Measurements from ENCODE around the gene PCDHB9.
A peak's percentile ranks its signal among the peaks of the same experiment; 100 is the strongest.
"Not testable (repeated sequence)": the region's sequence is repeated elsewhere in the genome, so short reads cannot be mapped to it uniquely, and the experiment has no call there.

PCDHB9 gene
- total RNA-seq, result 0 to 0.15 (median 0.06) reads per million in 4 donors

DNA sequence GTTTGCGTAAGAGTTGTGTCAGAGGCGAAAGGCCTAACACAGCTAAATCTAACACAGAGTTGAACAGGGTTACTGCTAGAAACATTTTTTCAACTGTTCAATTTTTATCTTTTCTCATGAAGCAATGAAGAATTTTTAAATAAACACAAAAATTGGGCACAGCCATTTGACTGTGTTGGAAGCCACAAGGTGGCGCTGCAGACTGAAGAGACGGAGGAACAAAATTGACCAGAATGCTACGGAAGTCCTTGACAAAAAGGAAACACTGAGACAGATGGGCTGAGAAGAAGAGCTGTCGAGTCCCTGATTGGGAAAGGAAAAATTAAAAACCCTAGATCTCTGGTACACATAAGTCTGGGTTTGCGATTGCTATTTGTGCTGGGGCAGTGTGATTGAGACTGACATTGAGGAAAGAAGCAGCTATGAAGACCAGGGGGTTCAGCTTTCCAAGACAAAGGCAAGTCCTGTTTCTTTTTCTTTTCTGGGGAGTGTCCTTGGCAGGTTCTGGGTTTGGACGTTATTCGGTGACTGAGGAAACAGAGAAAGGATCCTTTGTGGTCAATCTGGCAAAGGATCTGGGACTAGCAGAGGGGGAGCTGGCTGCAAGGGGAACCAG, at the start of gene PCDHB9:
Gene PCDHB9, plus strand, starts transcription at position 265 of the 616 bp plus-strand sequence. Its CDS starts 158 bp downstream, at position 423.
- DNase-seq, result peak in 3 of 5 donors; percentile 2 to 14 (median 11)

DNA sequence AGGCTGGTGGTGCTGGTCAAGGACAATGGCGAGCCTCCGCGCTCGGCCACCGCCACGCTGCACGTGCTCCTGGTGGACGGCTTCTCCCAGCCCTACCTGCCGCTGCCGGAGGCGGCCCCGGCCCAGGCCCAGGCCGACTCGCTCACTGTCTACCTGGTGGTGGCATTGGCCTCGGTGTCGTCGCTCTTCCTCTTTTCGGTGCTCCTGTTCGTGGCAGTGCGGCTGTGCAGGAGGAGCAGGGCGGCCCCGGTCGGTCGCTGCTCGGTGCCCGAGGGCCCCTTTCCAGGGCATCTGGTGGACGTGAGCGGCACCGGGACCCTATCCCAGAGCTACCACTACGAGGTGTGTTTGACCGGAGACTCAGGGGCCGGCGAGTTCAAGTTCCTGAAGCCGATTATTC, 49.6 kb upstream of the PCDHB9 start:
- not testable (repeated sequence) for DNase-seq

DNA sequence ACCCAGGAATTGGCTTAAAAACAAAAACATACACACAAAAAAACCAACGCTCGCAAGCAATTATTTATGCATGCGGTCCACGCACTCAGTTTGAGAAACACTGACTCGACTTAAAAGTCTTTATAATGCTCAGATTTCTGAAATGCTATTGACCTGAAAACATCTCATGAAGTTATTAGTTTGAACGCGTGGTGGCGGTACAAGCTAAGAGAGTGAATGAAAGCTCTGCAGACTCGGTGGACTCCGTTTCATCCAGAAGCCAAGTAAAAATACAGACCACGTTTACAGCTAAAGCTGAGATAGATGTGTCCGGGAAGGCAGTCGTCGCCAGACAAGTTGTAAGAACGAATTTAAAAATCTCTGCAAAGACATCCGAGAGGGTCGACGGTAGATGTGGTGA, 37.1 kb upstream of the PCDHB9 start, which contains the start of gene PCDHB6:
Gene PCDHB6, plus strand, starts transcription at position 246 of the 400 bp plus-strand sequence. CDS start 201 bp downstream, outside the sequence.
- DNase-seq, result no peak

DNA sequence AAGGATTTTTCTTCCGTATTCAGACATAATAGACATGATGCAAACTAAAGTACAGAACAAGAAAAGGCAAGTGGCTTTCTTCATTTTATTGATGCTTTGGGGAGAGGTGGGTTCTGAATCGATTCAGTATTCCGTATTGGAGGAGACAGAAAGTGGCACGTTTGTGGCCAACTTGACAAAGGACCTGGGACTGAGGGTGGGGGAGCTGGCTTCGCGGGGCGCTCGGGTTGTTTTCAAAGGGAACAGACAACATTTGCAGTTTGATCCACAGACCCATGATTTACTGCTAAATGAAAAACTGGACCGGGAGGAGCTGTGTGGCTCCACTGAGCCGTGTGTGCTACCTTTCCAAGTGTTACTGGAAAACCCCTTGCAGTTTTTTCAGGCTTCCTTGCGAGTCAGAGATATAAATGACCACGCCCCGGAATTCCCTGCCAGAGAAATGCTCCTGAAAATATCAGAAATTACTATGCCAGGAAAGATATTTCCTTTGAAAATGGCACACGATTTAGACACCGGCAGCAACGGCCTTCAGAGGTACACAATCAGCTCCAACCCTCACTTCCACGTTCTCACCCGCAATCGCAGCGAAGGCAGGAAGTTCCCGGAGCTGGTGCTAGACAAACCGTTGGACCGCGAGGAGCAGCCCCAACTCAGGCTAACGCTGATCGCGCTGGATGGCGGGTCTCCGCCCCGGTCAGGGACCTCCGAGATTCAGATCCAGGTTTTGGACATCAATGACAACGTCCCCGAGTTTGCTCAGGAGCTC, 36.6 kb upstream of the PCDHB9 start:
- no peak for DNase-seq

DNA sequence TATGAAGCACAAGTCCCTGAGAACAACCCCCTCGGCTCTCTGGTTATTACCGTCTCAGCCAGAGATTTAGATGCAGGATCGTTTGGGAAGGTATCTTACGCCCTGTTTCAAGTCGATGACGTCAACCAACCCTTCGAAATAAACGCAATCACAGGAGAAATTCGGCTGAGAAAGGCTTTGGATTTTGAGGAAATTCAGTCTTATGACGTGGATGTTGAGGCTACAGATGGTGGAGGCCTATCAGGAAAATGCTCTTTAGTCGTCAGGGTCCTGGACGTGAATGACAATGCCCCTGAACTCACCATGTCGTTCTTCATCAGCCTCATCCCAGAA, 36.0 kb upstream of the PCDHB9 start:
- no peak for DNase-seq

DNA sequence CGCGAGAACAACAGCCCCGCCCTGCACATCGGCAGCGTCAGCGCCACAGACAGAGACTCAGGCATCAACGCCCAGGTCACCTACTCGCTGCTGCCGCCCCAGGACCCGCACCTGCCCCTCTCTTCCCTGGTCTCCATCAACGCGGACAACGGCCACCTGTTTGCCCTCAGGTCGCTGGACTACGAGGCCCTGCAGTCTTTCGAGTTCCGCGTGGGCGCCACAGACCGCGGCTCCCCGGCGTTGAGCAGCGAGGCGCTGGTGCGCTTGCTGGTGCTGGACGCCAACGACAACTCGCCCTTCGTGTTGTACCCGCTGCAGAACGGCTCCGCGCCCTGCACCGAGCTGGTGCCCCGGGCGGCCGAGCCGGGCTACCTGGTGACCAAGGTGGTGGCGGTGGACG, 35.3 kb upstream of the PCDHB9 start:
- DNase-seq, result not testable (repeated sequence)

DNA sequence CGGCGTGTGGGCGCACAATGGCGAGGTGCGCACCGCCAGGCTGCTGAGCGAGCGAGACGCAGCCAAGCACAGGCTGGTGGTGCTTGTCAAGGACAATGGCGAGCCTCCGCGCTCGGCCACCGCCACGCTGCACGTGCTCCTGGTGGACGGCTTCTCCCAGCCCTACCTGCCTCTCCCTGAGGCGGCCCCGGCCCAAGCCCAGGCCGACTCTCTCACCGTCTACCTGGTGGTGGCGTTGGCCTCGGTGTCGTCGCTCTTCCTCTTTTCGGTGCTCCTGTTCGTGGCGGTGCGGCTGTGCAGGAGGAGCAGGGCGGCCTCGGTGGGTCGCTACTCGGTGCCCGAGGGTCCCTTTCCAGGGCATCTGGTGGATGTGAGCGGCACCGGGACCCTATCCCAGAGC, 34.9 kb upstream of the PCDHB9 start:
- DNase-seq, result not testable (repeated sequence)

DNA sequence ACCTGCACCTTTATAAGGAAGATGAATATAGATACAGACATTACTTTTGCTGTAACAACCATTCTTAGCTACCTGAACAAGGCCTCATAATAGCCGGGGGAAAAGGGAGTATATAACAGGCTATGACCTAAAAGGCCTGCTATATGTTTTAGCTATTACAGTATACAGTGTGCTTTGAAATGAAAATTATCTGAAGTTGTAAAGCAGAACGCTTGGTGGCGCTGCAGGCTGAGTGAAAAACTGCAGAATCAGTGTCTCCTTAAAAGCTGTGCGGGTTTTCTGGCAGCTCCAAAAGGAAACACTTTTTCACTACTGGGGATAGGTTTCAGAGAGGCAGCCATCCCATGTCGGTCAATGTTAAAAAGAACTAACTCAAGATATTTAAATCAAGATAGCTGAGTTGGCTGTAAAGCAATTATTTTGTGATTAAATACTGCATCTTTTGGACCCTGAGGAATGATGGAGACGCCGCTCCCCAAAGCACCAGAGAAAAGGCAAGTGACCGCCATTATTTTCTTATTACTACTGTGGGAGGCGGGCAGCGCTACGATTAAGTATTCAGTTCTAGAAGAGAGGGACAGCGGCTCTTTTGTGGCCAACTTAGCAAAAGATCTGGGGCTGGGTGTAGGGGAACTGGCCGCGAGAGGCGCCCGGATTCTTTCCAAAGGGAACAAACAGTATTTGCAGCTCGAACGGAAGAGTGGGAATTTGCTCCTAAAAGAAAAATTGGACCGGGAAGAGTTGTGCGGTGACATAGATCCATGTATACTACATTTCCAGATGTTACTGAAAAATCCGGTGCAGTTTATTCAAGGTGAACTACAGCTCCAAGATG, 31.2 kb upstream of the PCDHB9 start:
- no peak for DNase-seq

DNA sequence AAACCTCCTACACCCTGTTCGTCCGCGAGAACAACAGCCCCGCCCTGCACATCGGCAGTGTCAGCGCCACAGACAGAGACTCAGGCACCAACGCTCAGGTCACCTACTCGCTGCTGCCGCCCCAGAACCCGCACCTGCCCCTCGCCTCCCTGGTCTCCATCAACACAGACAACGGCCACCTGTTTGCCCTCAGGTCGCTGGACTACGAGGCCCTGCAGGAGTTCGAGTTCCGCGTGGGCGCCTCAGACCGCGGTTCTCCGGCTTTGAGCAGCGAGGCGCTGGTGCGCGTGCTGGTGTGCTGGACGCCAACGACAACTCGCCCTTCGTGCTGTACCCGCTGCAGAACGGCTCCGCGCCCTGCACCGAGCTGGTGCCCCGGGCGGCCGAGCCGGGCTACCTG, 29.6 kb upstream of the PCDHB9 start:
- DNase-seq, result not testable (repeated sequence)

DNA sequence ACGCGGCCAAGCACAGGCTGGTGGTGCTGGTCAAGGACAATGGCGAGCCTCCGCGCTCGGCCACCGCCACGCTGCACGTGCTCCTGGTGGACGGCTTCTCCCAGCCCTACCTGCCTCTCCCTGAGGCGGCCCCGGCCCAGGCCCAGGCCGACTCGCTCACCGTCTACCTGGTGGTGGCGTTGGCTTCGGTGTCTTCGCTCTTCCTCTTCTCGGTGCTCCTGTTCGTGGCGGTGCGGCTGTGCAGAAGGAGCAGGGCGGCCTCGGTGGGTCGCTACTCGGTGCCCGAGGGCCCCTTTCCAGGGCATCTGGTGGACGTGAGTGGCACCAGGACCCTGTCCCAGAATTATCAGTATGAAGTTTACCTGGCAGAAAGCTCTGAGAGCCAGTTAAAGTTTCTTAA, 29.1 kb upstream of the PCDHB9 start:
- not testable (repeated sequence) for DNase-seq

DNA sequence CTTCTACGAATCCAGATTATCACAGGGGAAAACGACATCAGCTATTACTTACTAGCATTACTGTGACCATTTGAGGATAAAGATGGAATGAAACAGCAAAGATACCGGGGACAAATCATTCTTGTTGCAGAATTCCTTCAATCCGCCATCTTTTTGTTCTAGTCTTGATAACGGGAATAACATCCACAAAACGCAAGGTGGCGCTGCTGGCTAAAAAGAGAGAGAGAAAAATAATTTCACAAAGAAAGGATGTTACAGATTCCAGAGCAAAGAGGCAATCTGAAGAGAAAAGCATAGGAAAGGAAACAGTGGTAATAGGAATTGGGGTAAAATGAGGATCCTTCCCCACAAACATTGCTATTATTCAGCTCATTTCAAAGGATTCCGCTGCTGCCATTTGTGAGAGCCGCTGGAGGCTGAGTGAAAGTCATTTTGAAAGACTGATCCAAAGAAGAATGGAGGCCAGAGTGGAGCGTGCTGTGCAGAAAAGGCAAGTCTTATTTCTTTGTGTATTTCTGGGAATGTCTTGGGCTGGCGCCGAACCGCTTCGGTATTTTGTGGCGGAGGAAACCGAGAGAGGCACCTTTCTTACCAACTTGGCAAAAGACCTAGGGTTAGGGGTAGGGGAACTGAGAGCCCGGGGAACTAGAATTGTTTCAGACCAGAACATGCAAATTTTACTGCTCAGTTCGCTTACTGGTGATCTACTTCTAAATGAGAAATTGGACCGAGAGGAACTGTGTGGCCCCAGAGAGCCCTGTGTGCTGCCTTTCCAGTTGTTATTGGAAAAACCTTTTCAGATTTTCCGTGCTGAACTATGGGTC, 14.4 kb upstream of the PCDHB9 start, which contains the start of gene PCDHB7:
Gene PCDHB7, plus strand, starts transcription at position 264 of the 824 bp plus-strand sequence. Its CDS starts 192 bp downstream, at position 456.
- peak in 1 of 5 donors; percentile 1 for DNase-seq

DNA sequence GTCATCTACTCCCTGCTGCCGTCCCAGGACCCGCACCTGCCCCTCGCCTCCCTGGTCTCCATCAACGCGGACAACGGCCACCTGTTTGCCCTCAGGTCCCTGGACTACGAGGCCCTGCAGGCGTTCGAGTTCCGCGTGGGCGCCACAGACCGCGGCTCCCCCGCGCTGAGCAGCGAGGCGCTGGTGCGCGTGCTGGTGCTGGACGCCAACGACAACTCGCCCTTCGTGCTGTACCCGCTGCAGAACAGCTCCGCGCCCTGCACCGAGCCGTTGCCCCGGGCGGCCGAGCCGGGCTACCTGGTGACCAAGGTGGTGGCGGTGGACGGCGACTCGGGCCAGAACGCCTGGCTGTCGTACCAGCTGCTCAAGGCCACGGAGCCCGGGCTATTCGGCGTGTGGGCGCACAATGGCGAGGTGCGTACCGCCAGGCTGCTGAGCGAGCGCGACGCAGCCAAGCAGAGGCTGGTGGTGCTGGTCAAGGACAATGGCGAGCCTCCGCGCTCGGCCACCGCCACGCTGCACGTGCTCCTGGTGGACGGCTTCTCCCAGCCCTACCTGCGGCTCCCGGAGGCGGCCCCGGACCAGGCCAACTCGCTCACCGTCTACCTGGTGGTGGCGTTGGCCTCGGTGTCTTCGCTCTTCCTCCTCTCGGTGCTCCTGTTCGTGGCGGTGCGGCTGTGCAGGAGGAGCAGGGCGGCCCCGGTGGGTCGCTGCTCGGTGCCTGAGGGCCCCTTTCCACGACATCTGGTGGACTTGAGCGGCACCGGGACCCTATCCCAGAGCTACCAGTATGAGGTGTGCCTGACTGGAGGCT, 12.5 kb upstream of the PCDHB9 start:
- DNase-seq, result not testable (repeated sequence)

DNA sequence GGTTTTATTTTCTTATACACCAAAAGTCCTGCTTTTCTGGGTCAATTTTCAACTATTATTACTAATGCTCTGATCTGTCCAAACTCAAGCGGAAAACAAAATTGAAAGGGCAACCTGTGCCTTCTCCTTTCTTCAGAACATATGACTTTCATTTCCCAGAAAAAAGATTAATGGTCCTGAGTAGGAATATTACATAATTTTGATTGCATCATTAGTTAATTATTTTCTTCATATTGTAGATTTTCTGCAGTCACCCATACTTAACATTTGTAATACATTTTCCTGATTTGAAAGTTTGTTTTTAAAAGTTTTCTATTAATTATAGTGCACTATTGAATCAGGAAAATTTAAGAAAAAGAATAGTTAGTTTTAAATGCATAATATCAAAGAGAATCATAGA, 11.0 kb upstream of the PCDHB9 start:
- no peak for DNase-seq

DNA sequence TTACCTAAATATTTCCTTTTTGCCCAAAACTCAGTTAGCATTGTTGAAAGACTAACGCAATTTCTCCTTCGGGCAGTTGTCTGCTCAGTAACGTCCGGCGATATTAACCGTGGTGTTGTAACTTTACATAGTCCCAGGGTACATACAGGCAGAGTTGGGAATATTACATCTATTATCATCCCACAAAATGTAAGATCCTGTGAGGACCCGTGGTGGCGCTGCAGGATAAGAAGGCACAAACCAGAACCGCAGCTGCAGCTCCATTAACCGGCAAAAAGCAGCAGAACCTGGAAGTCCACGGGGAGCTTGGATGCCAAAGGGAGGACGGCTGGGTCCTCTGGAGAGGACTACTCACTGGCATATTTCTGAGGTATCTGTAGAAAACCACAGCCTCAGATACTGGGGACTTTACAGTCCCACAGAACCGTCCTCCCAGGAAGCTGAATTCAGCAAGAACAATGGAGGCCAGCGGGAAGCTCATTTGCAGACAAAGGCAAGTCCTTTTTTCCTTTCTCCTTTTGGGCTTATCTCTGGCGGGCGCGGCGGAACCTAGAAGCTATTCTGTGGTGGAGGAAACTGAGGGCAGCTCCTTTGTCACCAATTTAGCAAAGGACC, 9.3 kb upstream of the PCDHB9 start, which contains the start of gene PCDHB8:
Gene PCDHB8, plus strand, starts transcription at position 214 of the 615 bp plus-strand sequence. Its CDS starts 245 bp downstream, at position 459.
- not testable (repeated sequence) for DNase-seq

DNA sequence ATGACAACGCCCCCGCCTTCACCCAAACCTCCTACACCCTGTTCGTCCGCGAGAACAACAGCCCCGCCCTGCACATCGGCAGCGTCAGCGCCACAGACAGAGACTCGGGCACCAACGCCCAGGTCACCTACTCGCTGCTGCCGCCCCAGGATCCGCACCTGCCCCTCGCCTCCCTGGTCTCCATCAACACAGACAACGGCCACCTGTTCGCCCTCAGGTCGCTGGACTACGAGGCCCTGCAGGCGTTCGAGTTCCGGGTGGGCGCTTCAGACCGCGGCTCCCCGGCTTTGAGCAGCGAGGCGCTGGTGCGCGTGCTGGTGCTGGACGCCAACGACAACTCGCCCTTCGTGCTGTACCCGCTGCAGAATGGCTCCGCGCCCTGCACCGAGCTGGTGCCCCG, 7.6 kb upstream of the PCDHB9 start:
- DNase-seq, result not testable (repeated sequence)

DNA sequence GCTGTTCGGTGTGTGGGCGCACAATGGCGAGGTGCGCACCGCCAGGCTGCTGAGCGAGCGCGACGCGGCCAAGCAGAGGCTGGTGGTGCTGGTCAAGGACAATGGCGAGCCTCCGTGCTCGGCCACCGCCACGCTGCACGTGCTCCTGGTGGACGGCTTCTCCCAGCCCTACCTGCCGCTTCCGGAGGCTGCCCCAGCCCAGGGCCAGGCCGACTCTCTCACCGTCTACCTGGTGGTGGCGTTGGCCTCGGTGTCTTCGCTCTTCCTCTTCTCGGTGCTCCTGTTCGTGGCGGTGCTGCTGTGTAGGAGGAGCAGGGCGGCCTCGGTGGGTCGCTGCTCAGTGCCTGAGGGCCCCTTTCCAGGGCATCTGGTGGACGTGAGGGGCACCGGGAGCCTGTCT, 7.1 kb upstream of the PCDHB9 start:
- not testable (repeated sequence) for DNase-seq

DNA sequence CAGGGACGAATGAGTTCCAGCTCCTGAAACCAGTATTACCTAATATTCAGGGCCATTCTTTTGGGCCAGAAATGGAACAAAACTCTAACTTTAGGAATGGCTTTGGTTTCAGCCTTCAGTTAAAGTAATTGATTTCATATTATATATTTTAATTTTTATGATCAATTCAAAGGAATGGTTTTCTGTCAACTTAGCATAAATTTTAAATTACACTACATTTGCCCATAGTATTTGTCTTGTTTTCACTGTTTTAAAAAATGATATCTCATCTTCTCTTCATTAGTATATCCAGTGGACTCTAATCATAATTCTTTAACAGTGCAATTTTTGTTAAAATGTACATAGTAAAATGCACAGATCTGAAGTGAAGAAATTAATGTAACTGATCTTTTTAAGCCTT, 6.6 kb upstream of the PCDHB9 start:
- DNase-seq, result no peak

DNA sequence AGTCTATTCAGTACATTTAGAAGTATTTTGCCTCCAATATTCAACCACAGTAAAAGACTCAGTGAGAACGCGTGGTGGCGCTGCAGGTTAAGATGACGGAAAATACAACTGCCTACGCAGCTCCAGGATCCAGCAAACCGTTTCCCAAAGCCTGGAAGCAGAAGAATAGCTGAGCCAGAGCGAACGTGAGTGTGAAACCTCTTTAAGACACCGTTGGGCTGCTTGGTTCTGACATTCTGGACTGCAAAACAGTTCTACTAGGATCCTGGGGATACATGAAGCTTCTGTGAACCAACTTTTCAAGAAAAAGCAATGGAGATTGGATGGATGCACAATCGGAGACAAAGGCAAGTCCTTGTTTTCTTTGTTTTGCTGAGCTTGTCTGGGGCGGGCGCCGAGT, 4.7 kb upstream of the PCDHB9 start, which contains the start of gene PCDHB16:
Gene PCDHB16, plus strand, starts transcription at position 140 of the 400 bp plus-strand sequence. Its CDS starts 173 bp downstream, at position 313.
- DNase-seq, result no peak

DNA sequence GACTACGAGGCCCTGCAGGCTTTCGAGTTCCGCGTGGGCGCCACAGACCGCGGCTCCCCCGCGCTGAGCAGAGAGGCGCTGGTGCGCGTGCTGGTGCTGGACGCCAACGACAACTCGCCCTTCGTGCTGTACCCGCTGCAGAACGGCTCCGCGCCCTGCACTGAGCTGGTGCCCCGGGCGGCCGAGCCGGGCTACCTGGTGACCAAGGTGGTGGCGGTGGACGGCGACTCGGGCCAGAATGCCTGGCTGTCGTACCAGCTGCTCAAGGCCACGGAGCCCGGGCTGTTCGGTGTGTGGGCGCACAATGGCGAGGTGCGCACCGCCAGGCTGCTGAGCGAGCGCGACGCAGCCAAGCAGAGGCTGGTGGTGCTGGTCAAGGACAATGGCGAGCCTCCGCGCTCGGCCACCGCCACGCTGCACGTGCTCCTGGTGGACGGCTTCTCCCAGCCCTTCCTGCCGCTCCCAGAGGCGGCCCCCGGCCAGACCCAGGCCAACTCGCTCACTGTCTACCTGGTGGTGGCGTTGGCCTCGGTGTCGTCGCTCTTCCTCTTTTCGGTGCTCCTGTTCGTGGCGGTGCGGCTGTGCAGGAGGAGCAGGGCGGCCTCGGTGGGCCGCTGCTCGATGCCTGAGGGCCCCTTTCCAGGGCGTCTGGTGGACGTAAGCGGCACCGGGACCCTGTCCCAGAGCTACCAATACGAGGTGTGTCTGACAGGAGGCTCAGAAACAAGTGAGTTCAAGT, 2.7 kb upstream of the PCDHB9 start:
- DNase-seq, result not testable (repeated sequence)

DNA sequence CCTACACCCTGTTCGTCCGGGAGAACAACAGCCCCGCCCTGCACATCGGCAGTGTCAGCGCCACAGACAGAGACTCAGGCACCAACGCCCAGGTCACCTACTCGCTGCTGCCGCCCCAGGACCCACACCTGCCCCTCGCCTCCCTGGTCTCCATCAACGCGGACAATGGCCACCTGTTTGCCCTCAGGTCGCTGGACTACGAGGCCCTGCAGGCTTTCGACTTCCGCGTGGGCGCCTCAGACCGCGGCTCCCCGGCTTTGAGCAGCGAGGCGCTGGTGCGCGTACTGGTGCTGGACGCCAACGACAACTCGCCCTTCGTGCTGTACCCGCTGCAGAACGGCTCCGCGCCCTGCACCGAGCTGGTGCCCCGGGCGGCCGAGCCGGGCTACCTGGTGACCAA, 1.7 kb downstream of the PCDHB9 start:
- not testable (repeated sequence) for DNase-seq

Data from T-helper 1 cell (primary cell).